Esophagus mucosa (tissue), 1 donor: ENCODE data around the gene QRICH1. TPM values are rescaled to one million over a fixed set of nuclear protein-coding genes. Genes with fewer than 3 reads are reported as not detected.
"Not testable (repeated sequence)": the region's sequence is repeated elsewhere in the genome, so short reads cannot be mapped to it uniquely, and the experiment has no call there.

Source experiments
- ATAC-seq: fragments of 200-7000 bp; cut with Tn5 transposase; one replicate; pipeline ENCODE4 v1.9.1; 2020
- total RNA-seq: library from RNA; stranded (reverse); gene quantifications from one replicate; pipeline ENCODE4 v1.2.4, GENCODE V29; 2023
- donor health status: DM: yes; HTN: yes; CAD: no.

Gene QRICH1
- total RNA-seq, 1 donor from 2014 or later = 62.4 TPM

DNA sequence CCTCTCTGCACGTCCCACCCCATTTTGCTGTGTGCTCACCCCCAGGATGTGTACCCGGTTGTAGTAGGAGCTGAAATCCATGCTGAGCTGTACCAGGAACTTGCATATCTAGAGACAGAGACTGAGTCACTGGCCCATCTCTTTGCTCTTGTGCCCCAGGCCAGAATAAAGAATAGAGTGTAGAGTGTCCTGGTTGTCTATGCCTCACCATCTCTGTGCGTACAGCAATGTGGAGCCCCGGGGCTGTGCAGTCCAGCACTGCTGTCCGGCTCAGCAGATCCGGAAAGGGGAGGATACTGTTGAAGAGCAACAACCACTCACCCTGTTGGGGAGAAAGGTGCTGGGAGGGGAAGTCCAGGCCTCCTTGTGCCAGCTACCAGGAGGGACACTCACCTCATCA, 78.1 kb downstream of the QRICH1 start:
- no peak for ATAC-seq

- ATAC-seq = no peak
These were observed 78.8 kb downstream of the QRICH1 start for GRCh38 chr3:49015072-49015471.

GRCh38 chr3:49013738-49014660, 79.9 kb downstream of the QRICH1 start:
- ATAC-seq = peak; percentile 54

- peak; percentile 12 for ATAC-seq
These were observed 80.6 kb downstream of the QRICH1 start for GRCh38 chr3:49013113-49013737.

DNA sequence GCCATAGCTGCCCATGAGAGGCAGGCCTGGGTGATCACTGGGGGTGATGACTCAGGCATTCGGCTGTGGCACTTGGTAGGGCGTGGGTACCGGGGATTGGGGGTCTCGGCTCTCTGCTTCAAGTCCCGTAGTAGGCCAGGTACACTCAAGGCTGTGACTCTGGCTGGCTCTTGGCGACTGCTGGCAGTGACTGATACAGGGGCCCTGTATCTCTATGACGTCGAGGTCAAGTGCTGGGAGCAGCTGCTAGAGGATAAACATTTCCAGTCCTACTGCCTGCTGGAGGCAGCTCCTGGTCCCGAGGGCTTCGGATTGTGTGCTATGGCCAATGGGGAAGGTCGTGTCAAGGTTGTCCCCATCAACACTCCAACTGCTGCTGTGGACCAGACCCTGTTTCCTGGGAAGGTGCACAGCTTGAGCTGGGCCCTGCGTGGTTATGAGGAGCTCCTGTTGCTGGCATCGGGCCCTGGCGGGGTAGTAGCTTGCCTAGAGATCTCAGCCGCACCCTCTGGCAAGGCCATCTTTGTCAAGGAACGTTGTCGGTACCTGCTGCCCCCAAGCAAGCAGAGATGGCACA, 81.3 kb downstream of the QRICH1 start:
- ATAC-seq = no peak

GRCh38 chr3:49009396-49009795, 84.5 kb downstream of the QRICH1 start:
- no peak for ATAC-seq

- not testable (repeated sequence) for ATAC-seq
These were observed 85.2 kb downstream of the QRICH1 start for GRCh38 chr3:49008627-49009026.

DNA sequence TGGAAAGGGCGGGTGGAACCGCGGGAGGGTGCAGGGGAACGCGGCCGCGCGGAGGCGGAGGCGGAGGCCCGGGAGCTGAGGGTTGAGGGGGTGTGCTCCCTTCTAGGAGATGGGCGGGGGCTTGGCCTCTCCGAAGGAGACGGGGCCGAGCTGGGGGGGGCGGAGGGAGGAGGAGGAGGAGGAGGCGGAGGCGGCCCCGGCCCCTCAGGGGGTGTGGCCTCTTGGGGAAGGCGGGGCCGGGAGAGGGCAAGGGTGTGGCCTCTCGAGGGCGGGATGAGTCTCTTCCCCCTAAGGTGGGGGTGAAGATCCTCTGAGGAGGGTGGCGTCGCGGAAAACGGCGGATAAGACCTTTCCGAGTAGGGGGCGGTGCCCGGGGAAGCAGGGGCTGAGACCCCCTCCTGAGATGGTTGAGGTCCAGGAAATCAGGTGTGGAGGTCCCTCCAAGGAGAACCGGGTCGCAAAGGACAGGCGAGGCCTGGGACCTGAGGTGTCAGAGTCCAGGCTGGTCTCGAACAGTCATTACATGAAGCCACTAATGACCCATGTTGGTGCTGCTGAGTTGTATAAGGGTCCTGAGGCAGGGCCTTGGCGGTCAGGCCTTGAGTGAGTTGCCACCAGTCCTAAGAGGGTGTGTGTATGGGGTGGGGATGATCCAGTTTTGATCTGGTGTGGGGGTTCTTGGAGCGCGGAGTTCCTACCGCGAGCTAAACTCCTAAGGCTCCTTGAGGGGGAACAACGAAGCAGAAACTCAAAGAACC, 85.9 kb downstream of the QRICH1 start:
- peak; percentile 88 for ATAC-seq

DNA sequence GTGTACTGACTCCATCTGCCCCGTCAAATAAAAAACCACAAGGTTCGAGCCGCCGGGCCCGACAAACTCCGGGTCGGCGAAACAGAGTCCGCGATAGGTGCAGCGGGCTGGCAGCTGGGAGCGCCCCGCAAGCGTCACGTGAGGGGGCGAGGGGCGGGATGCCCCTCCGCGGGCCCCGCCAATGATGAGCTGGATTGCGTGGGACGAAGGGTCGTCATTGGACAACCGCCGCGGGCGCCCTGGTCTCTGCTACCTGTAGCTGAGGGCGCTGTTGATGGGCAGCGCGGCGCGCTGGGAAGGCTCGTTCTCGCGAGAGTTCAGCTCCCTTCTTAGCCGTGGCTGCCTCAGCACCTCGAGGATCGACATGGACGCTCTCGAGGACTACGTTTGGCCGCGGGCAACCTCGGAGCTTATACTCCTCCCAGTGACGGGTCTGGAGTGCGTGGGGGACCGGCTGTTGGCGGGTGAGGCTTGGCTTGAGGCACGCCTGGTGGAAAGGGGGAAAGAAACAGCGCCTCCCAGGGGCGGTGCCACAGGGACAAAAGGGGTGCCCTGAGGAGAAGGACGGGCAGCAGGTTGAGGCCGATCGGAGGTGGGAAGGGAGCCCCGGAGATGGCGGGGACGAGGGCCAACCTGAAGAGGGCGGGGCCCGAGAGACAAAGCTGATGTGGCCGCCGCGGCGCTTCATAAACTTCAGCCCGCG, 86.7 kb downstream of the QRICH1 start, which contains the start of gene WDR6:
Gene WDR6 (plus strand): TSS at position 324 of the 703 bp plus-strand sequence. CDS start 41 bp downstream, at position 365.
- ATAC-seq = peak; percentile 84

GRCh38 chr3:49006408-49007067, 87.3 kb downstream of the QRICH1 start:
- ATAC-seq = no peak

DNA sequence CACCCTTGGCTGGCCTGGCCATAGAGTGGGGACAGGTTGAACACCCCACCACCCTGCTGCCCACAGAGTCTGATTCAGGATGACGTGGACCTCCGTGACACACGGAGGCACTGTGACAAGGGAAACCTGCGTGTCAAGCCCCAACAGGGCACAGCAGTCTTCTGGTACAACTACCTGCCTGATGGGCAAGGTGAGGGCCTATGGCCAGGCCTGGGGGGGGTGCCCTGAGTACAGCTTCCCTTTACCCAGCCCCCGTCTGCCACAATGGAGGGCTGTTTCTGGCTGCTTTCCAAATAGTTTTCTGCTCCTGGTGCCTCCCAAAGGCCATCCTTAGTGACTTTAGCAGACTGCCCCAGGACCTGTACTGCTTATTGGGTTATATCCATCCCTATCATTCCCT, 87.9 kb downstream of the QRICH1 start:
- ATAC-seq = no peak

GRCh38 chr3:49005303-49005680, 88.6 kb downstream of the QRICH1 start:
- ATAC-seq = no peak

GRCh38 chr3:49004352-49005302, 89.2 kb downstream of the QRICH1 start:
- no peak for ATAC-seq

DNA sequence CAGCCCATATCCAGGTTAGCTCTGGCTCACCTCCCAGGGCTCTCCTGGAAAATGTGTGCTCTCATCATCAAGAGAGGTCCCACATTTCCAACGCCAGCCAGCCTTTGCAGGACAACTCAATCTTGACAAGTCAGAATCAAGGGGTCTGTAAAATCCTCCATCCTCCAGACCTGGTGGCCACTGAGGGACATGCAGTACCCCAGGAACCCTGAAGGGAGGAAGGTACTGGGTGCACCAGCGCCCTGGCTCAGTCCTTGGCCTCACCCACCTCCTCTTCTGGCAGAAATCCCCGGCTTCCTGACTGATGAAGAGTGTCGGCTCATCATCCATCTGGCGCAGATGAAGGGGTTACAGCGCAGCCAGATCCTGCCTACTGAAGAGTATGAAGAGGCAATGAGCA, 92.7 kb downstream of the QRICH1 start:
- no peak for ATAC-seq

DNA sequence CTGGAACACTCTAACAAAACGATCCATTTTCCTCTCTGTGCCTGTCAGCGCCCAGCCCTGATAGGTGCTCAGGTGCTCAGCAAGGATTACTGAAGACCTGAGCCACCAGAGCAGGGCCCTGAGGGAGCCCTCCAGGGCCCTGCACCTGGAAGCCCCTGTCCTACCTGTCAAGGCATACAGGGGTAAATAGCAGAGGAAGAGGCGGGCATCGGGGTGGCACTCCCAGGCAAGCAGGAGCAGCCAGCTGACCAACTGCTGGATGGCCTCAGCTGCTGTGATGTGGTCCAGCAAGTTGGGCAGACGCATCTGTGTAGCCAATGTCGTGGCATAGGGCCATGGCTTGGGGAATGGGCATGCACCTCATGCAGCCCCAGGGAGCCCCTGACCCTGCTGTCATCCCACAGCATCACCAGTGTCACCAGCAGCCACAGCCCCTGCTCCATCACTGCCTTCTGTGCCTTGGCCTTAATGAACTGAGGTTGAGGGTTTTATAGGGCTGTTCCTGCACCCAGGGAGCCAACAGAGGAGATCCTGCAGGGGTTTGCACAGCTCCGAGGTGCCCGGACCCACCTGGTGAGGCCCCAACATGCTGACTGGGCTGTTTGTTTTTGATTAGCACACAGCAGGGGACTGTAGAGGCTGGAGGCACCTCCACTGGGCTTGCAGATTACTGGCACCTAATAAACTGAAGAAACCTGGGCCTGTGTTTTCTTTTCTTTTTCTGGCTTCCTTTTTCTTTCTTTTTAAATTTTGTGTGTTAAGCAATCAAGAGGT, 94.6 kb downstream of the QRICH1 start:
- ATAC-seq = no peak

DNA sequence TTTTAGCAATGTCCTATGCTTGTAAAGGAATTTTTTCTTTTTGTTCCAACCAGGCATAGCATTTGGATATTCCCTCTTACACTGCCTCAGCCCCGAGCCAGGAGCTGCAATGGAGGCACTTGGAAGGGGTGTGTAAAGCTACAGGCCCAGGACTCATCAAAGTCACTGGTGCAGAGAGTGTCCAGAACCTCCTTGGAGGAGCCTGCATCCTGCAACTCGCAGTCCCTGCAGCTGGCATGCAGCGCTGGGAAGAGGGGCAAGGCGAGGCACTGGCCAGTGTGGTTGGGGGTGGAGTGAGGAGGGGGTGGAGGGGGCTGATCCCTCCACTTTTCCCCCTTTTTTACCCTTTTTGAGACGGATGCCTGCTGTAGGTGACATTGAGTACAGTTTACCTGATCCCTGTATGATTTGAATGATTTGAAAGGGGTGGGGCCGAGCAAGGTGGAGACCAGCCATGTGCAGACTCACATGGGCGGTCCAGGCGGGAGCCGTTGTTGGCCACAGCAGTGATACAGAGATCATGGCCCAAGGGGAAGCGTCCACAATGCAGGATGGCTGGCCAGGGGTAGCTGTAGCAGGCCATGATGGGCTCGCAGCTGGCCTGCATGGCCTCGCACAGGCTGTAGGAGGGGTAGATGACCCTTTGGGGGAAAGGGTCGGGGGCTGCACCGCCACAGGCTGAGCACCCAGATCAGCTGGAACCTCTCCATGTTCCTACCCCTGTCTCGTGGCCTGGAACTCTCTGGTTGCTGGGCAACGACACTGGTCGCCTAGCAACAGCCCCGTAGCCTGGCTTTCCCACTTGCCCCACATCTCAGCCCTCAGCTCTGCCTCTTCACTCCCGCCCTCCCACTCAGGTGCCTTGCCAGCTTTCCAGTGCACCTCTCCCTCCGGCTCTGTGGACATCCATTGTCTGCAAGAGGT, 95.9 kb downstream of the QRICH1 start:
- no peak for ATAC-seq

DNA sequence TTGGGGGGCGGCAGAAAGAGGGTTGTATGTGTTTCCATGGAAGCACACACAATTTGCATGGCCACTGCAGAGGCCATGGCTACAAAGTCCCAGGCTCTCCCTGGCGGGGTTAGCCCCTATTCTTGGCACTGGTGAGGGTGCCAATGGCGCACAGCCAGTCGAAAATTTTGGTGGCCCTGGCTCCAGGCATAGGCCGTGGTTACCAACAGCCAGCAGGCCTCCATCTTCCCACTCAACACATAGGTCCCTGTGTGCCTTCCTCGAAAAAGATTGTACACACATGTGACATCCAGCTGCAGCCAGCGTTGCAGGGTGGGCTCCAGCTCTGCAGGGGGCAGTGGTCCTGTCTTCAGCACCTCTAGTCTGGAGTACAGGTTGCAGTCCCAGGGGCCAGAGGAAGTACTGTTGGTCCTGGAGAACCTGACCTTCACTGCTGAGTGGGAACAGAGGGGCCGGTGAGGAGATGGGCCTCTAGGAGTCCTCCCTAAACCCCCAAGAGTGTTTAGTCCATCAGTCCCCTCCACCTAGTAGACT, 96.7 kb downstream of the QRICH1 start:
- ATAC-seq = no peak

- no peak for ATAC-seq
These were observed 97.2 kb downstream of the QRICH1 start for GRCh38 chr3:48996640-48997039.
